Measurements from ENCODE around the gene SESN1.

Gene SESN1

DNA sequence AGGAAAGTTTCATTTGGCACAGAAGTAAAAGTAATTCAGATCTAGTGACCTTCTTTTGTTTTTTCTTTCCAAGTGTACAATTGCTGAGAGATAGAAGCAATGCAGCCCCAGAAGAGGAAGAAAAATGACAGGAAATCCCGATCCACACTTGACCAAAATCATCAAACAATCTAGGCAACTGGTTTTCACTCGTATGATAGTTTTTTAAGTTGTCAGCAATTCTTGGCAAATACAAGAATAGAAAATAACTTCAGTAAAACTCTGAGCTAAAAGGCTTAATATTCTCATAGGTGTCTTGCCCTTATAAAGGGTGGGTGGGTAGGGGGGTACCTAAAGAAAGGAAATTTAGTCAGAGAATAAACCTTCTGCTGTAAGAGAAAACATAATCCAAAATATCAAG lies 36.0 kb downstream of the SESN1 start:
- no peak for DNase-seq

DNA sequence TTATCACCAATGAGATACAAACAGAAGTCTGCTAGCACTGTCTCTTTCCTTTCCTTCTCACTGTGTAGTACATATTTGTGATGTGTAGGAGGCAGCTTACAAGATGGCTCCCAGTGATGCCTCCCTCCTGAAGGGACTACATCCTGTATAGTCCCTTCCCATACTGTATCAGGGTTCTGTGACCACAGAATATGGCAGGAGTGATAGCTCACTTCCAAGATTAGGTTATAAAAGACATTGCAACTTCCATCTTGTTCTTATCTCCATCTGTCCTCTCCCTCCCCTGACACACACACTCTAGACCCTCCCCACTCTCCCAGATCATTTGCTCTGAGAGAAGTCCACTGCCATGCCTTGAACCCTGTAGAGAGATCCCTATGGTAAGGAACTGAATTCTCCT lies 38.0 kb downstream of the SESN1 start:
- DNase-seq, result no peak

DNA sequence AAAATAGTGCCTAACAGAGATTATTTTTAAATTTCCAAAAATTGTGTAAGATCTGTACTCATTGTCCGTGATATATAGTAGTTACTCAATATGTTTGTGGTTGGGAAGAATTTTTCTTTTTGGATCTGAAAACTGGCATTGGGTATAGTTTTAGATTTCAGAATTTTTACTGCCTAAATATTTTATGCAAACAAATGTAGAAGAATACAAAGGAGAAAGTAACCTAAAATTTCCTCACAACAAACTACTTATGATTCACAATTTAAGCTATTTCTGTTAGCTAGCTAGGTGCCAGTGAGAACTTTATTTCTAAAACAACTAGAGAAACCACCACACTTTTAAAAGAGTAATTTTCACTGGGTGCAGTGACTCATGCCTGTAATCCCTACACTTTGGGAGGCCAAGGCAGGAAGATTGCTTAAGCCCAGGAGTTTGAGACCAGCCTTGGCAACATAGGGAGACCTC lies 38.8 kb downstream of the SESN1 start:
- no peak for DNase-seq

DNA sequence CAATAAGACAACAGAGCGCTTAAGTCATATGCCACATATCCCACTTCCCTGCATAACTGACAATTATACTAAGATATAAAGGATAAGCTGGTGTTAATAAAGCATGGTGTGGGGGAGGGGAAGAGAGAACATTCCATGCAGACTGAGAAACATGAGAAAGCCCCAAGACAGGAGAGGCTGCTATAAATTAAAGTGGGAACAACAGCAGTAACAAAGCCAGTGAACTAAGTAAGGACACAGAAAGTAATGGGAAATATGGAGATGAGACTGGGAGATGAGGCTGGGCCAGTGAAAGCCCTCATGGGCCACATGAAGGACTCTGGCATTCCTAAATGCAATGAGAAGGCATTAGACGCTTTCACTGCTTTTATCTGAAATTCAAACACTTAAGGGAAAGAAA lies 41.3 kb downstream of the SESN1 start:
- no peak for DNase-seq

DNA sequence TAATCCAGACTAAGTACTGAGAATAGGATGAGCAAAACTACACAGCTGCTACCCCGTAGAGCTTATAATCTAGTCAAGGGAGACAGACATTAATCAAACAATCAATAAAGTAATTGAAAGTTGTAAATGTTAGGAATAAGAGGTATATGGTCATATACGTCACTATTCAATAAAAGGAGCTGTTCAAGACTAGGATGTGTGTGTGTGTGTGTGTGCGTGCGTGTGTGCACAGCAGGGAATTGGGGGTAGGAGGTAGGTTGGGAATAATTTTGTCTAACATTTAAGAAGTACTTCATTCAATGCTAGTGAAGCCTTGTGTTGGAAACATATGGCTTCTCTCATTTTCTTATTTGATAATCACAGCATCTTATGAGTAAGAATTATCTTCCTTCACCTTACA lies 41.8 kb downstream of the SESN1 start:
- DNase-seq, result no peak

DNA sequence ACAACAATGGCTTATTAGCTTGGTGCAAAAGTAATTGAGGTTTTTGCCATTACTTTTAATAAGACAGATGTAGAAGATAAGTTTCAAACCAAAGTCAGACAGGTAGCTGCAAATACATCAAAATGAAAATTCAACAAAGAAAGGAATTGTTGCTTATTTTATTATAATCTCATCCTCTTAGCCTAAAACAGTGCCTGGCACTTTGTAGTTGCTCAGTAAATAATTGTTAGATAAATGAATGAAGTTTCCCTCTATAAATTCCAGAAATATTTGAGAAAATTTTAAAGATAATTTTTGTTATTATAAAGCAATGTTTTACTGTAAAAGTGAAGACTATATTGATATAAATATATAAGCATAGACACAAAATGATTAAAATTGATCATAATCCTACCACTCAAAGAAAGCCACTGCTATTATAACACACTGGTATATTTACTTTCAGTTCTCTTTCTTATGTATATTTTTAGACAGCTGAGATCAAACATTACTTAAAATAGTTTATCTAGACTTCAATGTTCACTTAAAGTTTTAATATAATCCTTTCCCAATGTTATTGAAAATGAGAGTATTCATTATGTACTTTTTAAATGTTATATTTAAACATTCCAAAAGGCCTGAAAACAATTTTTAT lies 42.5 kb downstream of the SESN1 start:
- no peak for DNase-seq

DNA sequence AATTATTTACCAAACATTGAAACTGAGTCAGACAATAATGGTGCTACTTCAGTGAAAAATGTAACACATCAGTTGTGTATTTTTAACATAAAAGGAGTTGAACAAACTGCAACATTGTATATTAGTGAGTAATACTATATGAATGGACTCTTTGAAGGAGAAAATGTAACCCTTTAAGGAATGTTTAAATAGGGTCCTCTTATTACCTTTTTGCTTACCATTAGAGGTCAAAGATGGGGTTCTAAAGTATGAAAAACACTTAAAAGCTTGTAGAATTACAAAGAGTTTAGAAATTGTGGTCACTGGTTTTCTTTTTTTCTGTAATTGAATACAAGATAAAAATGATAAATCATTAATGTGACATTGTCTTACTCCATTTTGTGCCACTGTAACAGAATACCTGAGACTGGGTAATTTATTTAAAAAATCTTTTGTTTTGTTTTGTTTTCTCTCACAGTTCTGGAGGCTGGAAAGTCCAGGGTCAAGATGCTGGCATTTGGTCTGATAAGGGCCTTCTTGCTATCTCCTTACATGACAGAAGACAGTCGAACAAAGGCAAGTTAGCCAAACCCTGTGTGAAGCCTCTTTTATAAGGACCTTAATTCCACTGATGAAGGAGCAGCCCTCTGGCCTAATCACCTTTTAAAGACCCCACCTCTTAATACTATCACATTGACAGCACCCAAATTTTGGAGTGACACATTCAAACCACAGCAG lies 43.2 kb downstream of the SESN1 start:
- DNase-seq, result no peak

DNA sequence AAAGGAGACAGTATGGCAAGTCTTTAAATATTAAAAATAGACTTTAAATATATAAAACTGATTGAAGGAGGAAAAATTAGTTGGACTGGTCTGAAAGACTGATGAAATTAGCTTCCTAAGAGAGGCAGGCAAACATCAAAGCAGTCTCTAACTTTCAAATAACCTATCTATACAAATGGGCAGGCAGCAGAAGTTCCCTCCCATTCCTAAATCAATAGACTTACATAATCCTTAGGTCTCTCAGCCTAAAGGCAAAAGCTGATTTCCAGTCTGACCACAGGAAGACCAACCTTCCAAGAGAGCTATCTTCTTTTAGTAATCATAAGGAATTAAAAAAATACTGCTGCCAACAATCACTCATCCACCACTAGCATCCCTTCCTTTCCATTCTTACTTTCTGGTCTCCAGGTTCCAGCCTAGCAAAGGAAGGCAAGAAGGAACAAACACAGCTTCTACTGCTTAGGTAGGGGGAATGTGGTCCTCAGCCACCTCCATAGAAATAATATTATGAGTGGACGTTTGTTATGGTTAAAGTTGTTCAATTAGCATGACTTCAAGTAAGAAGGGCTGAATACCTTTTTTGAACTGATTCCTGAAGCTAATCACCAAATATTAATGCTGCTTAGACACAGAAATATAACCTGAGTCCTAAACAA lies 44.1 kb downstream of the SESN1 start:
- no peak for DNase-seq

DNA sequence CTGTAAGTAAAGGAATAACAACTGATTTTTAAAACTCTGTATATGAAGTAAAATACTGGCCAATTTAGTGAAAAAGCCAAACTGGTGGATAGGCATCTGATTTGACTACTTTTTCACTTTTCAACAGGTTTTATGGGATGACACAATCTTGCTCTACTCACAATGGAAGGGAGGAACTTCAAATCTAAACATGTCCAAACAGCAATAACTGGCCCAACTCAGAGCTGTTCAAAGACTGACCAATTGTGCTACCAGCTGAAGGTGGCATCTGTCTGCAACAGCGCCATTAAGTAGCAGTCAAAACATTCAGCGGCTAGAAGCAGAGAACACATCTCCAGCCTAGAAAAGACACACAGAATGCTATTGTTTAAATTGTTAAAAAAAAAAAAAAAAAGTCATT lies 44.6 kb downstream of the SESN1 start:
- no peak for DNase-seq

DNA sequence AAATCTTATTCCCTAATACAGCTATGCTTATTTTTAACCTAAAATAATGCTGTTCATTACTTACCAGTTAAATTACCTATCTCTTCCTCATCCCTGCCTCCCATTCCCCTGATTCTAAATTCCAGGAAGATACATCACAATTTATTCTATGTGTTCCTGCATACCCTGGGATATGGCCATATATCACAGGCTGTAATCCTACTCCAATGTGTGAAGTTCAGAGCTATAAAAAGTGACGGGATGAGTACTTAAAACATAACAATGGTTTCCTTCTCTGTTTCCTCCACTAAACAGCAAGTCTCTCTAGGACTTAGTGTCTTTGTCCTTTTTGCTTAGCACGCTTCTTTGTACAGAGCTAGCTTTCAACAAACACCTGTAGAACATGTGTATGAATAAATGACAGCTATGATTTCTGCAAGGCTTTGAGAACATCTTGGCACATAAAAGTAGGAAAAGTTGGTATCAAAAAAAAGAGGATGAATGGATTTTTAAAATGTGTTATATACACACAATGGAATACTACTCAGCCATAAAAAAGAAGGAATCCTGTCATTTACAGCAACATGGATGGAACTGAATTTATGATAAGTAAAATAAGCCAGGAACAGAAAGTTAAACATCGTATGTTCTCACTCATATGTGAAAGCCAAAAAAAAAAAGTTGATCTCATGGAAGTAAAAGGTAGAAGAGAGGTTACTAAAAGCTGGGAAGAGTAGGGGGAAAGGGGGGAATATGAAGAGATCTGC lies 45.8 kb downstream of the SESN1 start:
- no peak for DNase-seq

DNA sequence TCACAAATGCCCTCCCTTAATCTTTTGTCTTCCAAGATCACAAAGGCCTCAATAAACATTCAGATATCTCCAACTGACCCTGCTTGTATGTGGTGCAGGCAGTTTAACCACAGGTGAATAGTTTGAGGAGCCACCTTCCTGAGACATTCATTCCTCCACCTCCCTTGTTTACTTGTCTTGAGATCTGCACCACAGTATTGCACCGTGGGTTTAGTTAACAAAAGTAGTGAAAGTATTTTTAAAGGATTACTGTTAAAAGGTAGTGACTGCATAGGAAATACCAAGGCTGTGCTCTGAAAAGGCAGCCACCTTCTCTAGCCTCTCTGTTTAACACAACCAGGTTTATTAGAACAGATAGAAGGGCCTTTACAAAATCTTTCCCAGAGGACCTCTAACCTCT lies 46.5 kb downstream of the SESN1 start:
- DNase-seq, result no peak

DNA sequence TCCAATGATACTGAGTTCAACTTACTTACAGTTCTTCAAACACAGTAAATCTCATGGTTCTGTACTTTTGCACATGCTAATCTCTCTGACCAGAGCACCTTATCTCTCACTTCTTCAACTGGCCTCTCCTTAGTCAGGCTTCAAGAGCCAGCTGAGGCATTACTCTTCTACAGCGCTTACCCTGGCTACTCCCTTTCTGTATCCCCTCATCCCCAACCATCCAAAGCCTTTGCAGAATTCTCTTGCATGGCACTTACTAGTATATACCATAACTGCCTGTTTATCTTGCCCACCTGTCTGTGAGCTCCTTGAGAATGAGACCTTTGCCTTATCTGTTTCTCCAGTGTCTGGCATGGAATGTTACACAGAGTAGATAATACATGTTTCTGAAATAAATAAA lies 49.2 kb downstream of the SESN1 start:
- no peak for DNase-seq

DNA sequence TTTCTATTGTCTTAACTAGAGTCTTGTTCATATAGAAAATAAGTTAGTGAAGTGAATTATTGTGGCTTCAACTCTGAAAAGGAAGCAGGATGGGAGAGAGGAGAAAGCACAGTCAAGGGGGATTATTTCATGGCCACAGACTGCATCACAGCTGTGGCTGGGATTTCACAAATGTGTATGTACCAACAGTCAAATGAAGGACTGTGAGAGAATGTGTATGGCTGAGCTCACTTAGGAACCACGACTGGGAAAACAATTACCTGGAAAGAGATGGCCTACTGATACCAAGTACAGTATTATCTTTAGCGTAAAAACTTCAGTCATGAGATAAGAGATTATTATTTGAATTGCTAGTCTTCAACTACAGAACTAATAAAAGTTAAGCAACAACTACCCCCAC lies 54.9 kb downstream of the SESN1 start:
- DNase-seq, result no peak

DNA sequence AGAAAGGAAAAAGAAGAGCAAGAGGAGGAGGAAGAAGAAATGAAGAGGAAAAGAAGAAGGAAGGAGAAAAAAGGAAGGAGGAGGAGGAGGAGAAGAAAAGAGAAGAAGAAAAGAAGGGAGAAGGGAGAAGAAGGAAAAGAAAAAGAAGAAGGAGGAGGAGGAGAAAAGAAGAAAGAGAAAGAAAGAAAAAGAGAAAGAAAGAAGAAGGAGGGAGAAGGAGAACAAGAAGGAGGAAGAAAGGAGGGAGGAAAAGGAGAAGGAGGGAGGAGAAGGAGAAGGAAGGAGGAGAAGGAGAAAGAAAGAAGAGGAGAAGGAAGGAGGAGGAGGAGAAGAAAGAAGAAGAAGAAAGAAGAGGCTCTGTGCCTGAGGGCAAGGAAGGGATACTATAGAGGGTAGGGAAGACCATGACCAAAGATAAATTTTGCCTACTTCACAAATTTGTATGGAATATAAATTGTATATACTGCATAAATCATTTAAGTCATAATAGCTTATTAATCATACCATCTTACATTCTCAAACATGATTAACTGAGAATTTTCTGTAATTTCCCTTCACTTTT lies 55.7 kb downstream of the SESN1 start:
- no peak for DNase-seq

DNA sequence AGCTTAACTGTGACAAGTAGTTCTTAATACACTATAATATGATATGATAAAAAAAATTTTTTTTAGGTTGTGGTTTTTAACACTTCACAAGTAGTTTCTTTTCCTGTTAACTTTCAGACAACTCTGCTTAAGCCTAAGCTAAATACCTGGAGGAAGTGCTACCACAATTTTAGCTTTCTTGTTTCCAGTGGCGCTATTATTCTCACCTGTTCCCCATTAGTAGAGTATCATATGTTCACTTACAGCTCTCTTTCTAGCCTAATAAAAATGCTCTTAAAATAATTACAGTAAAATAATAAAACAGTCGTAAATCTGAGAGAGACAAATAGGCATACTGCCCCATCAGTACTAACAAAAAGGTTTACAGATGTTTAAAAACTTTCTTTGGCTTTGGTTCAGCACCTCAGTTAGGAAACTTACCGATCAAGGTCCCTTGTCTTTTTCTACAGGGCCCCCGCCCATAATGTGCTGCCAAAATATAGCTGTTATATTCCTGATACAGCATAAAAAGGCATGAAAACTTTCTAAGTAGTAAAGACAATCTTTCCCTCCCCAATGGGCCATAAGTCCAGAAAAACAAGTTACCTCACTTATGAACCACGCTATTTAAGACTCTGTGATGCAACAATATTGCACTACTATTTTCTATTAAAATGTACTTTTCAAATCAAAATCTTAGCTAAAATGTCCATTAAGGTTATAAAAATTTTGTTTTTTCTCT lies 57.9 kb downstream of the SESN1 start:
- no peak for DNase-seq

DNA sequence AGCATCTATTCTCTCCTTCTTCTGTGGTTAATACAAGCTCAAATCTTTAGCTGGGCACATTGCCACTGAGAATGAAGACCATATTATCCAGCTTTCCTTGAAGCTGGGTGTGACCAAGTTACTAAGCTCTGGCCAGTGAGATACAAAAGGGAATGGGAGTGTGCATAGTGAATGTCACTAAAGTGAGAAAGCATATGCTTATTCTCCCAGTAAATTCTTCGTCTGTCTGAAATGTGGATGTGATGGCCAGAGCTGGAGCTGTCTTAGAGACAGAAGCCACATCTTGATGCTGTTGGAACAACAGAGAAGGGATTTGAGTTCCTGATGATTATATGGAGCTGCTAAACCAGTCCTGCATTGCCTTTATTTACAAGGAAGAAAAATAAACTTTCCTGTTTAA lies 60.1 kb downstream of the SESN1 start:
- DNase-seq, result no peak

DNA sequence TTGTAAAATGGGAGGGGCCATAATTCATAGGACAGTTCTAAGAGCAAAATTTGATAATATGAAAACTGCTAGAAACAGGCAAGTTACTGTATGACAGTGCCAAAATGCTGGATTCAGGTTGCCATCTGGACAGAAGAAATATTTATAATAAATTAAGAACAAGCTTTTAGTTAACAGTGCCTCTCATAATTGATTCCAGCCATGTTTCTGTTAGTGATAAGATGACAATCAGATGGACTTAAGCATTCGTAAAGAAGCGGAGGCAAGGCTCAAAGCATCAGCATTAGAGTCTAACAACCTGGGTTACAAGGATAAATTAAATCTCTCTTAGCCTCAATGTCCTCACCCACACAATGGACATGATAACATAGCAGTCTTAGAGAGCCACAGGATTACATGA lies 61.0 kb downstream of the SESN1 start:
- DNase-seq, result no peak

DNA sequence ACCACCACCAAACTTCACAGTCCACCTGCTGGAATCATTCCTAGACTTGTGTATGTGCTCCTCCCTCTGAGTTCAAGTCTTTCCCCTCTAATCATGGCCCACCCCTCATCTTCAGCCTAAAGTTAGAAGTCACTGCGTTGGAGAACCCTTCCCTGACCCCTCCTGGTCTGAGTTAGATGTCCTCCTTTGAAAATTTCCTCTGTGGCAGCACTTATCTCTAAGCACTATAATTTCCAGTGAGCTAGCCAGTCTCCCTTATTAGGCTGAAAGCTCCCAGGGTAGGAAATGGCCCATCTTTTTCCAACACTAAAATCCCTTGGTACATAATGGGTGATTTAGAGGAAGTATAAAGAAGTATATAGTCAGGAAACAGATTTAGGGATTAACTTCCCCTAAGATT lies 63.2 kb downstream of the SESN1 start:
- DNase-seq, result no peak

DNA sequence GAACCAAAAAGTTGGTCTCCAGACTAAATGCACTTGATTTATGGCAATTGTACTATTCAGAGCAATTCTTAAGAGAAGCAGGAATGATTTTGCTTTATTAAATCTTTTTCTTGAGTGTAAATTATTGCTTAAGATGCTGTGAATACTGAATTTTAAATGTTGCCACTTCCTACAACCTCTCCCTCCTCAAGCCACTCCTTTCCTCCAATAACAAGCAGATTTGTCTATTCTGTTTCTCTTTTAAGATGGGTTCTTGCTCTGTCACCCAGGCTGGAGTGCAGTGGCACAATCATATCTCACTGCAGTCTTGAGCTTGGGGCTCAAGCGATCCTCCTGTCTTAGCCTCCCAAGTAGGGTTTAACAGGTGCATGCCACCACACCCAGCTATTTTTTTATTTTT lies 65.3 kb downstream of the SESN1 start:
- no peak for DNase-seq

DNA sequence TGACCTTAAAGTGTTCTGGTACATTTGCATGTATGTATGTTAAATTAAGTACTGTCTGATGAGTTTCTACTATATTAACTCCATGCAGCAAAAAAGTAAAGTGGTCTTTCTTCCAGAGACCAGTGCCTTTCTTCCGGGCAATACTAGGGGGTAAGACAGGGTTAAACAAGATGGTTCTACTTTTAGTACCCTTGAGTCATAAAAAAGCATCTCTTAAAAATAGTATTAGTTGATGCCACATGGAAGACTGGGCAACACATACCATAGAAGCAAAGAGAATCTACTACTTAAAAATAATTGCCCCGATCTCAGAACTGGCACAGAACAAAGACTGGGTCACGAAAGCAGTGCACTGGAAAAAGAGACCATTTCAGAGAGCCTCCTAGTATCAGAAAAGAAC lies 66.2 kb downstream of the SESN1 start:
- no peak for DNase-seq

DNA sequence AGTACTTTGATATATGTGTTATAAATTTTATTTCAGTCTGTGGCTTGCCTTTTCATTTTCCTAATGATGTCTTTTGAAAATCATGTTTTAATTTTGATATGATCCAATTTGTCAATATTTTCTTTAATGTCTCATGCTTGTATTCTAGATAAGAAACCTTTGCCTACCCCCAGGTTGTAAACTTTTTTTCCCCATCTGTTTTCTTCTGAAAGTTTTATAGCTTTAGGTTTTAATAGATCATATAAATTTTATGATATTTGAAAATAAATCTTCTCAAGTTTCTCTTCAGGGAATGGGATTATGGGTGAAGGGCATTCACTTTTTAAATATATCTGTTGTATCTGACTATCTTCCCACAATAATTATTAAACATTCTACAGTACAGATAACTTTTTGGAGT lies 66.7 kb downstream of the SESN1 start:
- DNase-seq, result no peak

DNA sequence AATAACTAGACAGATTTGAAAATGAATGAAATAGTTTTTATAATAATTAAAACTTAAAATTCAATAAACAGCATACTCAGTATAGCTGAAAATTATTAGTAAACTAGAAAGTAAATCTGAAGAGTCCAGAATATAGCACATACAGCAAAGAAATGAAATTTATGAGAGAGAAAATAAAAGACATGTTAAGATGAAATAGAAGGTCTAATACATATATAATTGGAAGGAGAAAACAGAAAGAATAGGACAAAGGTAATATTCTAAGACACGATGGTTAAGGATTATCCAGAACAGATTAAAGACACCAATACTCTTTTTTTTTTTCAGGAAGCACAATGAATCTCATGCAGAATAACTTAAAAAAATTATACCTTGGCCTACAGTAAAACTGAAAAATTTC lies 69.0 kb downstream of the SESN1 start:
- no peak for DNase-seq

DNA sequence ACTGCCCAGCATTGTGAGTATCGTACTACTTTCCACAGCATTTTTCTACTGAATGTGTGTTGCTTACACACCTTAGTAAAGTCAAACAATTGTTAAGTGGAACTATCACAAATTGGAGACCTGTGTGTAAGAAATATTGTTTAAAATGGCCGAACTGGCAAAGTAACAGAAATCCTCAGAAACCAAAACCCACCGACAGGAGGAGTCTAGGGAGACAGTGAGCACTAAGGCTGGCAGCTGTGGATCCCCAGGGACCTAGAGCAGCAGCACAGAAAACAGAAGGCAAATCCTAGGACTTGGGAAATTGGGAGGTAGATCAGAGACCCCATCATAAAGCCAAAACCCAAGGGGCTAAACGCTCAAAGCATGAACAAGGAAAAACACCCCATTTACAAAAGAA lies 69.9 kb downstream of the SESN1 start:
- no peak for DNase-seq

Data from activated CD8-positive, alpha-beta memory T cell treated with anti-CD3 and anti-CD28 coated beads, Interleukin-2, amount 50 U/mL, for 4 hours (primary cell).